Measurements from ENCODE around the gene PPP1R3E.

DNA sequence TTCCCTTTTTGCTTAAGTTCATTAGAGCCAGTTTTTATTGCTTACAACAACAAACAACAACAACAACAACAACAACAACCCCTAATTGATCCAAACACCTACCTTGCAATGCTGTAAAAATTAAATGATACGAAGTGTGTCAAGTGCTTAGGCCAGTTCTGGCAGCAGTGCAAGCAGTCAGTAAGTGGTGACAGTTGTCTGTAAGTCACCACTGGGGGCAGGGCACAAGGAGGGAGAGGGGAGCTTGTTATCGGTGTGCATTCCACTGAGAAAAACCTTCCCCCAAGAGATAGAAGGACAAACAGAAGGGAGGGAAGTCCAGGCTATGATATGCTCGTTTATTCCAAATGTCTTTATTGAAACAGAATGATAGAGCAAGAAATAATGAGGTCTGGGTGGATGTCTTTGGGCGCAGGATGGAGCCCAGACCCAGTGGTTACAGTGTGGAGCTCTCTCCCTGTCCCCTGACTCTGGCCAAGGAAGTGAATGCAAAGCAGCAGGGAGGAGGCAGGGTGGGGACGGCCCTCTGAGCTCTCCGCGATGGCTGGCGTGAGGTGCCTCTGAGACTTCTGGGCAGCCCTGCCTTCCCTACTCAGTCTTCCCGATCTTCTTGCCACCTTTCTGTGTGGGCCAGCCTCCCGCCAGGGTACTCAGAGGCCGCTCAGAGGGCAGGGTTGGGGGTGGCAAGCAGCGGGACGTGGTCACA lies 43.5 kb upstream of the PPP1R3E start:
- TF ChIP-seq CTCF (conservative IDR thresholded peaks at IDR 0.05; ENCODE audit: low read depth, low read length), result no peak
- no peak for TF ChIP-seq EZH2 (IDR thresholded peaks at IDR 0.05; ENCODE audit: borderline replicate concordance, low read depth, low read length, poor library complexity, severe bottlenecking)
